ENCODE data around the gene PPEF1.

DNA sequence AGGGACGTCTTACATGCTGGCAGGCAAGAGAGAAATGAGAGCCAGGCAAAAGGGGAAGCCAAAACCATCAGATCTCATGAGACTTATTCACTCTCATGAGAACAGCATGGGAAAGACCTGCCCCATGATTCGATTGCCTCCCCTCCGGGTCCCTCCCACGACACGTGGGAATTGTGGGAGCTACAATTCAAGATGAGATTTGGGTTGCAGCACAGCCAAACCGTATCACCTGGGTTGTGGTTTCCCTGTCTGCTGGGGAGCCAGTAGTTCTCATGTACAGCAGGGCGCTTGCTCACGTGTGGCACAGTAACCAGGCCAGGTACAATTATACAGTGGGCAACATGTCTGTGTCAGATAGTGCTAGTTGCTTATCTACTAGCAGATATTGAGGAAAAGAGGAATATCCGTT lies 24.5 kb upstream of the PPEF1 start:
- TF ChIP-seq FOXP2 (optimal IDR thresholded peaks at IDR 0.05; ENCODE audit: control extremely low read depth, extremely low read length, insufficient read depth) (no peak), EZH2 (IDR thresholded peaks at IDR 0.05) (no peak), POLR2AphosphoS5 (IDR thresholded peaks at IDR 0.05; ENCODE audit: borderline replicate concordance, low read depth, low read length) (no peak)

Data from SK-N-MC (cell line).